Rectal smooth muscle tissue (tissue), 1 donor: ENCODE data around the gene LAMA5.

Experiments used
- H3K27ac ChIP-seq: one replicate; pipeline ENCODE4 v1.7.0; 2013; ENCODE audit warnings: low read depth, low read length, inconsistent platforms
- H3K27me3 ChIP-seq: one replicate; pipeline ENCODE4 v1.7.0; 2013; ENCODE audit warnings: low read length; ENCODE audit not compliant: control insufficient read depth, insufficient read depth
- H3K36me3 ChIP-seq: one replicate; pipeline ENCODE4 v1.7.0; 2013; ENCODE audit warnings: low read length; ENCODE audit not compliant: control insufficient read depth, insufficient read depth
- H3K4me1 ChIP-seq: one replicate; pipeline ENCODE4 v1.7.0; 2013; ENCODE audit warnings: low read length; ENCODE audit not compliant: control insufficient read depth, insufficient read depth
- H3K4me3 ChIP-seq: one replicate; pipeline ENCODE4 v1.7.0; 2013; ENCODE audit warnings: low read length
- H3K9ac ChIP-seq: one replicate; pipeline ENCODE4 v1.7.0; 2013; ENCODE audit warnings: low read length

LAMA5 gene

GRCh38 chr20:62318400-62319345 lies 48.4 kb downstream of the LAMA5 start:
- H3K27me3 ChIP-seq = no peaks in the 10 kb centered on the region
- H3K4me1 ChIP-seq = no peaks in the 10 kb centered on the region
- no peak overlapping the region for H3K4me3 ChIP-seq
- H3K27ac ChIP-seq = no peak overlapping the region
- H3K36me3 ChIP-seq = peaks cover 39% of the 10 kb centered on the region
- H3K9ac ChIP-seq = no peak overlapping the region

- Histone ChIP-seq H3K9ac (no peak overlapping the region), H3K4me3 (no peak overlapping the region), H3K27me3 (no peaks in the 10 kb centered on the region), H3K36me3 (peaks cover 43% of the 10 kb centered on the region), H3K27ac (no peak overlapping the region), H3K4me1 (no peaks in the 10 kb centered on the region)
These were observed 49.9 kb downstream of the LAMA5 start for GRCh38 chr20:62317167-62317655.

- H3K9ac ChIP-seq = no peak overlapping the region
- peaks cover 45% of the 10 kb centered on the region for H3K36me3 ChIP-seq
- no peaks in the 10 kb centered on the region for H3K27me3 ChIP-seq
- H3K4me1 ChIP-seq = no peaks in the 10 kb centered on the region
- H3K4me3 ChIP-seq = no peak overlapping the region
- H3K27ac ChIP-seq = no peak overlapping the region
These were observed 50.6 kb downstream of the LAMA5 start for GRCh38 chr20:62316331-62317166.

- Histone ChIP-seq H3K9ac (no peak overlapping the region), H3K27ac (no peak overlapping the region), H3K4me1 (no peaks in the 10 kb centered on the region), H3K4me3 (no peak overlapping the region), H3K27me3 (no peaks in the 10 kb centered on the region), H3K36me3 (peaks cover 43% of the 10 kb centered on the region)
These were observed 51.3 kb downstream of the LAMA5 start for GRCh38 chr20:62315773-62316172.

- no peak overlapping the region for H3K27ac ChIP-seq
- H3K4me1 ChIP-seq = no peaks in the 10 kb centered on the region
- peaks cover 45% of the 10 kb centered on the region for H3K36me3 ChIP-seq
- H3K4me3 ChIP-seq = no peak overlapping the region
- no peak overlapping the region for H3K9ac ChIP-seq
- H3K27me3 ChIP-seq = no peaks in the 10 kb centered on the region
These were observed 52.3 kb downstream of the LAMA5 start for GRCh38 chr20:62314711-62315302.

- Histone ChIP-seq H3K27ac (no peak overlapping the region), H3K36me3 (peaks cover 45% of the 10 kb centered on the region)
These were observed 52.8 kb downstream of the LAMA5 start for GRCh38 chr20:62314339-62314638.

GRCh38 chr20:62313460-62314338 lies 53.4 kb downstream of the LAMA5 start:
- Histone ChIP-seq H3K9ac (no peak overlapping the region), H3K27ac (no peak overlapping the region), H3K4me1 (no peaks in the 10 kb centered on the region), H3K27me3 (no peaks in the 10 kb centered on the region), H3K4me3 (no peak overlapping the region), H3K36me3 (peaks cover 42% of the 10 kb centered on the region)

More at GRCh38 chr20:62314339-62314638, 52.8 kb downstream of the LAMA5 start:
- H3K27me3 ChIP-seq = no peaks in the 10 kb centered on the region
- H3K9ac ChIP-seq = no peak overlapping the region
- H3K4me1 ChIP-seq = no peaks in the 10 kb centered on the region
- no peak overlapping the region for H3K4me3 ChIP-seq

DNA sequence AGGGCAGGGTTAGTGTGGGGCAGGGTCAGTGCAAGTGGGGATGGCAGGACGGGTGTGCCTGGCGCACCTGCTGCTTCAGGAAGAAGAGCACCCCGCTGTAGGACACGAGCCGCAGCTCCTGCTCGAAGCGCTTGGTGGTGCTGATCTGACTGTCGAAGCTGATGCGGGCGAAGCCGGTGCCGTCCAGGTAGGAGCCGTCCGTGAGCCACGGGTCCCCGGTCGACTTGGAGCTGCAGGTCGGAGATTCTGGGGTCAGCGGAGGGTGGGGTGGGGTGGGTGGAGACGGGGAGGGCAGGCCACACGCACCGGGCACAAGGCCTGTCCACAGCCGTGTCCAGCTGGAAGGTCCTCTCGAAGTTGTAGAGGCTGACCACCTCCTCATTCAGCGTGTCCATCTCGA lies 54.1 kb downstream of the LAMA5 start:
- Histone ChIP-seq H3K9ac (no peak overlapping the region), H3K27ac (no peak overlapping the region), H3K4me1 (no peaks in the 10 kb centered on the region), H3K27me3 (no peaks in the 10 kb centered on the region), H3K4me3 (no peak overlapping the region), H3K36me3 (peaks cover 48% of the 10 kb centered on the region)

DNA sequence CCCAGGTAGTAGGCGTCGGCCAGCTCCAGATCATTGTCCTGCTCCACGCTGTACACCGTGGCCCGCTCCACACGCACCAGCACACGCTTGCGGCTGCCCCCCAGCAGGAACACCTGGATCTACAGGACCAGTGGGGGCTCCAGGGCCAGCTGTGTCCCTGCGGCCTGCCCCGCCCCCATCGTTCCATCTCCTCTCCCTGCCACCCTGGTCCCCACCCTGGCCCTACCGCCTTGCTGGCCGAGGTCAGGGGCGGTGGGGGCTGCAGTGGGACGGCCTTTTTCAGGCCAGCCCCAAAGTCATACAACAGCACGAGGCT lies 54.5 kb downstream of the LAMA5 start:
- Histone ChIP-seq H3K27me3 (no peaks in the 10 kb centered on the region), H3K27ac (no peak overlapping the region), H3K4me3 (no peak overlapping the region), H3K36me3 (peaks cover 52% of the 10 kb centered on the region), H3K4me1 (no peaks in the 10 kb centered on the region), H3K9ac (no peak overlapping the region)

- peaks cover 54% of the 10 kb centered on the region for H3K36me3 ChIP-seq
- no peaks in the 10 kb centered on the region for H3K27me3 ChIP-seq
- H3K4me1 ChIP-seq = no peaks in the 10 kb centered on the region
- no peak overlapping the region for H3K4me3 ChIP-seq
- H3K9ac ChIP-seq = no peak overlapping the region
- H3K27ac ChIP-seq = peak overlapping the region; percentile 3
These were observed 55.1 kb downstream of the LAMA5 start for GRCh38 chr20:62311832-62312661.

GRCh38 chr20:62311150-62311549 lies 56.0 kb downstream of the LAMA5 start:
- H3K9ac ChIP-seq = no peak overlapping the region
- H3K27ac ChIP-seq = no peak overlapping the region
- peaks cover 51% of the 10 kb centered on the region for H3K36me3 ChIP-seq
- no peaks in the 10 kb centered on the region for H3K27me3 ChIP-seq
- no peaks in the 10 kb centered on the region for H3K4me1 ChIP-seq
- H3K4me3 ChIP-seq = no peak overlapping the region
